H1 (cell line): ENCODE data around the gene EIF4E2. TPM values are rescaled to one million over a fixed set of nuclear protein-coding genes. Genes with fewer than 3 reads are reported as not detected.

Source experiments
- CTCF ChIA-PET: fragments of 300-600 bp; sonication (Branson Sonifier 250); formaldehyde crosslinking; loops from one replicate; lab custom pipeline; 2021; ENCODE audit not compliant: partially characterized antibody; lab: Charles Lee
- POLR2A ChIA-PET: fragments of 300-600 bp; sonication (Branson Sonifier 250); formaldehyde crosslinking; loops from one replicate; lab custom pipeline; 2021; ENCODE audit warnings: inconsistent platforms; ENCODE audit not compliant: partially characterized antibody; lab: Charles Lee
- DNase-seq, 2 experiments: peaks; one replicate each; pipeline versions ENCODE4 v3.0.0 to v3.0.0-alpha.2; 2010 to 2022; ENCODE audit warnings: low spot score in 2 of 2, low read depth in 1 of 2, mixed read lengths in 1 of 2
- FAIRE-seq: peaks from 2 replicates; lab custom pipeline; 2011; peaks lifted over from hg19 to GRCh38; lab: Jason Lieb, UNC
- H2AFZ ChIP-seq: 2 replicates; pipeline ENCODE4 v1.8.1; 2012; ENCODE audit warnings: low read length, inconsistent platforms
- H2AK5ac ChIP-seq: 2 replicates; pipeline ENCODE4 v1.6.1; 2013; ENCODE audit warnings: low read depth, low read length
- H2BK120ac ChIP-seq: replicated peaks from 2 replicates; pipeline ENCODE3; 2013; ENCODE audit warnings: low read depth, low read length, inconsistent platforms
- H2BK12ac ChIP-seq: 2 replicates; pipeline ENCODE4 v1.6.1; 2013; ENCODE audit warnings: low read depth, low read length
- H2BK15ac ChIP-seq: 2 replicates; pipeline ENCODE4 v1.6.1; 2013; ENCODE audit warnings: low read length
- H2BK20ac ChIP-seq: 2 replicates; pipeline ENCODE4 v1.6.1; 2013; ENCODE audit warnings: low read length
- H2BK5ac ChIP-seq: 2 replicates; pipeline ENCODE4 v1.6.1; 2013; ENCODE audit warnings: low read depth, low read length
- H3K14ac ChIP-seq: 2 replicates; pipeline ENCODE4 v1.6.1; 2013; ENCODE audit warnings: inconsistent platforms; ENCODE audit not compliant: insufficient read length
- H3K18ac ChIP-seq: 2 replicates; pipeline ENCODE4 v1.6.1; 2013; ENCODE audit warnings: low read length; ENCODE audit errors: extremely low read depth
- H3K23ac ChIP-seq: 2 replicates; pipeline ENCODE4 v1.6.1; 2013; ENCODE audit warnings: inconsistent platforms; ENCODE audit not compliant: insufficient read length
- H3K23me2 ChIP-seq: 2 replicates; pipeline ENCODE4 v1.6.1; 2013; ENCODE audit warnings: low read depth, low read length
- H3K27ac ChIP-seq: 2 replicates; pipeline ENCODE4 v1.6.1; 2011; ENCODE audit warnings: low read depth, low read length, inconsistent platforms
- H3K27me3 ChIP-seq, 4 experiments: replicated peaks in 1 of 4; 1 replicate in 1 of 4; 2 replicates in 3 of 4; pipeline versions ENCODE4 v1.6.1 to v1.8.1; 2011 to 2013; ENCODE audit warnings: low read length in 3 of 4, mild to moderate bottlenecking in 3 of 4, inconsistent platforms in 2 of 4, mixed read lengths in 2 of 4, moderate library complexity in 1 of 4; ENCODE audit not compliant: control insufficient read depth in 3 of 4, insufficient read depth in 3 of 4; ENCODE audit errors: extremely low read depth in 1 of 4
- H3K36me3 ChIP-seq, 4 experiments: 2 replicates each; pipeline versions ENCODE4 v1.6.1 to v1.8.1; 2011 to 2013; ENCODE audit warnings: mild to moderate bottlenecking in 4 of 4, low read length in 3 of 4, moderate library complexity in 2 of 4, control low read depth in 1 of 4, inconsistent platforms in 1 of 4; ENCODE audit not compliant: insufficient read depth in 4 of 4, control insufficient read depth in 2 of 4
- H3K4ac ChIP-seq: replicated peaks from 2 replicates; pipeline ENCODE3; 2013; ENCODE audit warnings: low read length, low read depth, mixed read lengths, inconsistent platforms; ENCODE audit not compliant: insufficient read length
- H3K4me1 ChIP-seq, 4 experiments: replicated peaks in 1 of 4; 1 replicate in 1 of 4; 2 replicates in 3 of 4; pipeline versions ENCODE4 v1.6.1 to v1.8.1; 2011 to 2013; ENCODE audit warnings: low read length in 3 of 4, inconsistent platforms in 2 of 4, mixed read lengths in 1 of 4; ENCODE audit not compliant: insufficient read depth in 4 of 4, control insufficient read depth in 3 of 4
- H3K4me2 ChIP-seq, 2 experiments: 2 replicates each; pipeline versions ENCODE4 v1.6.1 to v1.8.1; 2011 to 2013; ENCODE audit warnings: low read depth in 2 of 2, low read length in 2 of 2, control low read depth in 1 of 2, inconsistent platforms in 1 of 2, mild to moderate bottlenecking in 1 of 2; ENCODE audit not compliant: insufficient read depth in 1 of 2
- H3K4me3 ChIP-seq, 4 experiments: fragments of 200-600, 300-600 bp in 1 of 4; sonication (generic), shearing (Covaris generic), sonication (Bioruptor Twin) in 1 of 4; 2 replicates each; pipeline versions ENCODE4 v1.5.1 to v1.8.1; 2011 to 2016; ENCODE audit warnings: low read length in 4 of 4, low read depth in 3 of 4, control low read depth in 2 of 4, inconsistent platforms in 2 of 4, mild to moderate bottlenecking in 2 of 4, mixed read lengths in 1 of 4, moderate library complexity in 1 of 4; ENCODE audit not compliant: insufficient read depth in 2 of 4; ENCODE audit errors: extremely low read depth in 1 of 4
- H3K56ac ChIP-seq: replicated peaks from 2 replicates; pipeline ENCODE3; 2013; ENCODE audit warnings: low read depth, mild to moderate bottlenecking, mixed read lengths, low read length, inconsistent platforms; ENCODE audit not compliant: insufficient read length
- H3K79me1 ChIP-seq: 2 replicates; pipeline ENCODE4 v1.6.1; 2013; ENCODE audit warnings: low read depth, low read length, control low read depth
- H3K79me2 ChIP-seq, 2 experiments: 2 replicates each; pipeline versions ENCODE4 v1.6.1 to v1.8.1; 2012 to 2013; ENCODE audit warnings: low read length in 2 of 2, mild to moderate bottlenecking in 2 of 2, inconsistent platforms in 1 of 2; ENCODE audit not compliant: insufficient read depth in 2 of 2, control insufficient read depth in 1 of 2
- H3K9ac ChIP-seq, 4 experiments: replicated peaks in 1 of 4; 1 replicate in 1 of 4; 2 replicates in 3 of 4; pipeline versions ENCODE4 v1.6.1 to v1.8.1; 2011 to 2013; ENCODE audit warnings: low read depth in 3 of 4, low read length in 3 of 4, control low read depth in 2 of 4, mild to moderate bottlenecking in 2 of 4, moderate library complexity in 2 of 4, inconsistent platforms in 1 of 4; ENCODE audit errors: extremely low read depth in 1 of 4
- H3K9me3 ChIP-seq, 2 experiments: 2 replicates each; pipeline versions ENCODE4 v1.6.1 to v1.8.1; 2012 to 2013; ENCODE audit warnings: mild to moderate bottlenecking in 2 of 2, moderate library complexity in 2 of 2, control low read depth in 1 of 2, inconsistent platforms in 1 of 2, low read depth in 1 of 2, low read length in 1 of 2, mixed read lengths in 1 of 2; ENCODE audit not compliant: insufficient read depth in 2 of 2
- H4K20me1 ChIP-seq, 2 experiments: replicated peaks in 1 of 2; 2 replicates each; pipeline versions ENCODE3 to v1.8.1; 2011 to 2013; ENCODE audit warnings: inconsistent platforms in 2 of 2, low read length in 2 of 2, mild to moderate bottlenecking in 1 of 2; ENCODE audit not compliant: insufficient read depth in 2 of 2, control insufficient read depth in 1 of 2
- H4K5ac ChIP-seq: 2 replicates; pipeline ENCODE4 v1.6.1; 2013; ENCODE audit warnings: low read length, low read depth, mixed read lengths, inconsistent platforms; ENCODE audit not compliant: insufficient read length
- H4K8ac ChIP-seq: 2 replicates; pipeline ENCODE4 v1.8.0; 2013; ENCODE audit warnings: mild to moderate bottlenecking, moderate library complexity, low read length, inconsistent platforms; ENCODE audit not compliant: insufficient read depth; ENCODE audit errors: extremely low read depth
- H4K91ac ChIP-seq: replicated peaks from 2 replicates; pipeline ENCODE3; 2013; ENCODE audit warnings: low read length, mixed read lengths, inconsistent platforms; ENCODE audit not compliant: insufficient read length
- ATF2 ChIP-seq: IDR thresholded peaks from 2 replicates; pipeline ENCODE4 v1.6.1; 2012; ENCODE audit warnings: low read length, inconsistent platforms
- EP300 ChIP-seq, 2 experiments: IDR thresholded peaks; 1 replicate in 1 of 2; 2 replicates in 1 of 2; pipeline ENCODE4 v1.6.1; 2011 to 2012; ENCODE audit warnings: low read depth in 2 of 2, low read length in 2 of 2, mild to moderate bottlenecking in 2 of 2, borderline replicate concordance in 1 of 2, inconsistent platforms in 1 of 2, moderate library complexity in 1 of 2
- KDM5A ChIP-seq: fragments of 200-600 bp; IDR thresholded peaks from 2 replicates; pipeline ENCODE4 v1.7.1; 2012; ENCODE audit warnings: mild to moderate bottlenecking, low read length, inconsistent platforms, mixed read lengths
- NRF1 ChIP-seq: IDR thresholded peaks from 2 replicates; pipeline ENCODE4 v1.6.1; 2011; ENCODE audit warnings: mild to moderate bottlenecking, low read depth, low read length, improper control_type of control experiment
- POLR2AphosphoS5 ChIP-seq: IDR thresholded peaks from 2 replicates; pipeline ENCODE4 v1.6.1; 2011; ENCODE audit warnings: low read depth, low read length
- YY1 ChIP-seq: IDR thresholded peaks from 2 replicates; pipeline ENCODE4 v1.6.1; 2011; ENCODE audit warnings: low read depth, mild to moderate bottlenecking, low read length
- ZNF274 ChIP-seq: IDR thresholded peaks from 2 replicates; pipeline ENCODE4 v1.7.0; 2012; ENCODE audit warnings: low read length, borderline replicate concordance; ENCODE audit errors: extremely low read depth
- WGBS, 2 experiments: shearing (Covaris generic) in 1 of 2; methylation state at CpG; one replicate each; pipeline versions ENCODE4 v1.1.6 to v1.1.7; 2013 to 2015; ENCODE audit warnings: low lambda C conversion rate in 2 of 2, mixed read lengths in 2 of 2, inconsistent platforms in 1 of 2, low coverage in 1 of 2, missing lambda C conversion rate in 1 of 2; ENCODE audit not compliant: insufficient replicate concordance in 2 of 2, insufficient coverage in 1 of 2, insufficient read length in 1 of 2; ENCODE audit errors: extremely low coverage in 1 of 2, missing lambda C conversion rate in 1 of 2; 5-methylcytosine and 5-hydroxymethylcytosine counted together
- polyA plus RNA-seq, 7 experiments: library from polyadenylated mRNA; depleted of rRNA in 3 of 7; stranded (reverse) in 5 of 7; unstranded in 2 of 7; fragments of >200 nt in 5 of 7; fragments of 200-250 nt in 2 of 7; gene quantifications; 1 replicate in 5 of 7; 2 replicates in 1 of 7; 4 replicates in 1 of 7; pipeline versions ENCODE4 v1.2.1 to v1.2.3, GENCODE V29; 2011 to 2013; ENCODE audit warnings: missing spikeins in 2 of 7, mixed read lengths in 2 of 7
- total RNA-seq: library from RNA; stranded (reverse); fragmentation: NEBNext Ultra II Directional; extraction: Animal tissue kit (Norgen Biotek cat#: 25700); gene quantifications from 2 replicates; pipeline ENCODE4 v1.2.1, GENCODE V29; 2021

EIF4E2 gene
- total and polyA plus RNA-seq, 2 of the 8 experiments (the other 6 are each of a cell fraction or from before 2014, with no cell fraction given): 39.4 to 114 TPM

- Histone ChIP-seq H3K27me3 (no peaks in the 10 kb centered on the region), H3K36me3 (peaks cover 0 to 9% (median under 1%) of the 10 kb centered on the region in 4 experiments; a peak in 3 of 8 replicates), H3K14ac (no peak overlapping the region), H3K4ac (no peak overlapping the region), H3K79me2 (peaks cover 16 to 63% of the 10 kb centered on the region in 2 experiments), H2AFZ (peak overlapping the region; percentile 62; the same call in 1 of the 2 replicates), H3K9me3 (no peaks in the 10 kb centered on the region), H2BK12ac (peak overlapping the region; percentile 64; the same call in 1 of the 2 replicates), H3K4me2 (peak overlapping the region; percentile 89), H3K27ac (peak overlapping the region; percentile 88), H4K8ac (peak overlapping the region; percentile 97; the same call in 1 of the 2 replicates), H3K23ac (no peak overlapping the region), H3K4me1 (peaks cover 0 to 6% (median 5%) of the 10 kb centered on the region in 4 experiments; a peak in 6 of 7 replicates), H3K56ac (no peak overlapping the region), H2BK20ac (no peak overlapping the region), H3K23me2 (peaks cover 12% of the 10 kb centered on the region; the same call in 1 of the 2 replicates), H3K79me1 (peaks cover 19% of the 10 kb centered on the region), H2AK5ac (peak overlapping the region; percentile 25; the same call in 1 of the 2 replicates), H3K9ac (peak overlapping the region; percentile 72 to 93 (median 85)), H2BK15ac (no peak overlapping the region), H2BK5ac (peak overlapping the region; percentile 92), H3K18ac (peak overlapping the region; percentile 90), H3K4me3 (peak overlapping the region; percentile 81 to 94 (median 90)), H2BK120ac (no peak overlapping the region), H4K91ac (no peak overlapping the region), H4K20me1 (peaks cover 5 to 12% of the 10 kb centered on the region in 2 experiments), H4K5ac (peak overlapping the region; percentile 46)
- ChIA-PET POLR2A (interaction anchor here (1.0 to 2.8 kb wide), 10 partner anchors 9 to 42 kb away, joined by 3 to 24 read pairs (median 4); partner anchors contain the start of genes CHRNG and PRSS56), CTCF (interaction anchor here (0.9 to 1.5 kb wide), 2 partner anchors 11 to 12 kb away, joined by 4 to 5 read pairs; partner anchors contain the start of gene CHRNG)
- TF ChIP-seq EP300 (IDR thresholded peaks at IDR 0.05; ENCODE audit: borderline replicate concordance in 1 of 2, low read depth in 2 of 2, low read length in 2 of 2) (no peak), POLR2AphosphoS5 (no peak), NRF1 (no peak), ATF2 (no peak), KDM5A (no peak), ZNF274 (no peak), YY1 (no peak)
- 31% methylated on average over 21 of the region's 21 CpGs; no CpG with 5 or more reads in 1 of the 2 experiments for WGBS, 2 experiments
- DNase-seq: no peak
- no peak for FAIRE-seq
Observed at GRCh38 chr2:232549655-232550353, 685 bp upstream of the EIF4E2 start.
